ENCODE data around the gene TBC1D3B. TPM values are rescaled to one million over a fixed set of nuclear protein-coding genes. Genes with fewer than 3 reads are reported as not detected.
"Not testable (repeated sequence)": the region's sequence is repeated elsewhere in the genome, so short reads cannot be mapped to it uniquely, and the experiment has no call there.

Gene TBC1D3B
- total RNA-seq, 1 experiment from 2014 or later, result 12.5 TPM

GRCh38 chr17:36206486-36206821, 30.0 kb upstream of the TBC1D3B start:
- H3K4me1 ChIP-seq; H3K27ac Mint-ChIP-seq (ENCODE audit: unreplicated experiment); H3K4me3 ChIP-seq (ENCODE audit: low read depth, low read length); DNase-seq; H3K9me3 Mint-ChIP-seq (ENCODE audit: unreplicated experiment); H3K36me3 Mint-ChIP-seq (ENCODE audit: insufficient read depth, unreplicated experiment); CTCF ChIA-PET; H3K36me3 ChIP-seq (ENCODE audit: control insufficient read depth, insufficient read depth, low read length); intact Hi-C loops (cut with micrococcal nuclease; ENCODE audit: unreplicated experiment); H3K4me1 Mint-ChIP-seq (ENCODE audit: low read depth, unreplicated experiment); H3K27me3 ChIP-seq (replicated peaks; ENCODE audit: control insufficient read depth, insufficient read depth, low read length); H3K4me3 Mint-ChIP-seq (ENCODE audit: unreplicated experiment); H3K9me3 ChIP-seq; POLR2A ChIA-PET; BruUV-seq (replicated peaks): not testable (repeated sequence)
- peaks cover 22% of the 10 kb centered on the region for H3K27me3 Mint-ChIP-seq (ENCODE audit: insufficient read depth, unreplicated experiment)

- Histone ChIP-seq H3K4me1 (no peaks in the 10 kb centered on the region), H3K4me3 (ENCODE audit: low read depth, low read length) (no peak overlapping the region), H3K36me3 (ENCODE audit: control insufficient read depth, insufficient read depth, low read length) (no peaks in the 10 kb centered on the region), H3K9me3 (no peaks in the 10 kb centered on the region), H3K27me3 (replicated peaks; ENCODE audit: control insufficient read depth, insufficient read depth, low read length) (no peaks in the 10 kb centered on the region)
- intact Hi-C loops (cut with micrococcal nuclease; ENCODE audit: unreplicated experiment), result no loop called here
- Mint-ChIP-seq H3K27ac (ENCODE audit: unreplicated experiment) (no peak overlapping the region), H3K4me1 (ENCODE audit: low read depth, unreplicated experiment) (no peaks in the 10 kb centered on the region), H3K9me3 (ENCODE audit: unreplicated experiment) (no peaks in the 10 kb centered on the region), H3K36me3 (ENCODE audit: insufficient read depth, unreplicated experiment) (no peaks in the 10 kb centered on the region), H3K27me3 (ENCODE audit: insufficient read depth, unreplicated experiment) (peaks cover 24% of the 10 kb centered on the region), H3K4me3 (ENCODE audit: unreplicated experiment) (no peak overlapping the region)
- ChIA-PET POLR2A (no interaction called here), CTCF (no interaction called here)
- DNase-seq, result no peak
- no TSS peak for BruUV-seq (replicated peaks)
- no peak for TF ChIP-seq CTCF (IDR thresholded peaks at IDR 0.05; ENCODE audit: insufficient read depth in 1 of 2, low read depth in 1 of 2, low read length in 1 of 2, severe bottlenecking in 1 of 2, unreplicated experiment in 1 of 2)
Observed at GRCh38 chr17:36205637-36206485, 29.4 kb upstream of the TBC1D3B start.

GRCh38 chr17:36204724-36205500, 28.5 kb upstream of the TBC1D3B start:
- ChIA-PET POLR2A (no interaction called here), CTCF (no interaction called here)
- H3K27me3 Mint-ChIP-seq (ENCODE audit: insufficient read depth, unreplicated experiment), result peaks cover 24% of the 10 kb centered on the region
- no peaks in the 10 kb centered on the region for H3K36me3 Mint-ChIP-seq (ENCODE audit: insufficient read depth, unreplicated experiment)
- H3K4me1 Mint-ChIP-seq (ENCODE audit: low read depth, unreplicated experiment), result no peaks in the 10 kb centered on the region
- Histone ChIP-seq H3K36me3 (ENCODE audit: control insufficient read depth, insufficient read depth, low read length) (no peaks in the 10 kb centered on the region), H3K4me1 (no peaks in the 10 kb centered on the region), H3K4me3 (ENCODE audit: low read depth, low read length) (no peak overlapping the region), H3K9me3 (no peaks in the 10 kb centered on the region), H3K27me3 (replicated peaks; ENCODE audit: control insufficient read depth, insufficient read depth, low read length) (no peaks in the 10 kb centered on the region)
- H3K9me3 Mint-ChIP-seq (ENCODE audit: unreplicated experiment), result no peaks in the 10 kb centered on the region
- BruUV-seq (replicated peaks), result no TSS peak
- H3K27ac Mint-ChIP-seq (ENCODE audit: unreplicated experiment), result no peak overlapping the region
- H3K4me3 Mint-ChIP-seq (ENCODE audit: unreplicated experiment), result no peak overlapping the region
- no peak for DNase-seq
- TF ChIP-seq CTCF (IDR thresholded peaks at IDR 0.05; ENCODE audit: insufficient read depth in 1 of 2, low read depth in 1 of 2, low read length in 1 of 2, severe bottlenecking in 1 of 2, unreplicated experiment in 1 of 2), result no peak
- intact Hi-C loops (cut with micrococcal nuclease; ENCODE audit: unreplicated experiment), result no loop called here
